K562 (cell line): ENCODE data around the gene NME4. TPM values are rescaled to one million over a fixed set of nuclear protein-coding genes. Genes with fewer than 3 reads are reported as not detected.

Experiments
- ATAC-seq: fragments of 200-7000 bp; cut with Tn5 transposase; 3 replicates; pipeline ENCODE4 v1.9.1; 2020; ENCODE audit warnings: moderate library complexity
- BruUV-seq: library from RNA; stranded (reverse); fragments of 400-500 nt; replicated peaks from 2 replicates; lab custom pipeline; 2021; lab: Mats Ljungman, UMichigan
- CTCF ChIA-PET: fragments of 300-600 bp; formaldehyde crosslinking; extraction: SDS; loops from one replicate; lab custom pipeline; 2021; ENCODE audit warnings: low intra/inter-chr PET ratio; lab: Yijun Ruan, JAX
- POLR2A ChIA-PET: fragments of 300-600, 350-650 bp; sonication (Branson Sonifier 250); formaldehyde crosslinking; extraction: SDS; loops from one replicate; lab custom pipeline; 2021; ENCODE audit warnings: antibody characterized with exemption, inconsistent platforms; lab: Yijun Ruan, JAX
- DNase-seq, 4 experiments: peaks; one replicate each; pipeline versions ENCODE4 v3.0.0 to v3.0.0-alpha.2; 2011 to 2018; ENCODE audit warnings: low spot score in 3 of 4, mixed read lengths in 3 of 4; ENCODE audit errors: extremely low read depth in 1 of 4
- FAIRE-seq: peaks from 2 replicates; lab custom pipeline; 2011; peaks lifted over from hg19 to GRCh38; lab: Jason Lieb, UNC
- H2AFZ ChIP-seq: 2 replicates; pipeline ENCODE4 v1.6.0; 2011; ENCODE audit warnings: low read depth, low read length, control low read depth, inconsistent platforms
- H3K27ac ChIP-seq: fragments of 200-600 bp; 3 replicates; pipeline ENCODE4 v1.8.0; 2011; ENCODE audit warnings: low read depth, mild to moderate bottlenecking, control low read depth, inconsistent platforms, low read length, moderate library complexity, mixed read lengths; ENCODE audit errors: extremely low read depth
- H3K27me3 ChIP-seq, 2 experiments: fragments of 300-600 bp in 1 of 2; 2 replicates in 1 of 2; 3 replicates in 1 of 2; pipeline versions ENCODE4 v1.6.0 to v1.8.0; 2011; ENCODE audit warnings: inconsistent platforms in 2 of 2, low read length in 2 of 2, mild to moderate bottlenecking in 1 of 2, mixed read lengths in 1 of 2, moderate library complexity in 1 of 2; ENCODE audit not compliant: control insufficient read depth in 2 of 2, insufficient read depth in 2 of 2
- H3K36me3 ChIP-seq: fragments of 300-600 bp; 3 replicates; pipeline ENCODE4 v1.8.0; 2011; ENCODE audit warnings: mild to moderate bottlenecking, low read length, inconsistent platforms; ENCODE audit not compliant: control insufficient read depth, insufficient read depth
- H3K4me1 ChIP-seq, 2 experiments: fragments of 200-600 bp in 1 of 2; replicated peaks in 1 of 2; 2 replicates in 1 of 2; 3 replicates in 1 of 2; pipeline versions ENCODE4 v1.5.1 to v1.8.0; 2011; ENCODE audit warnings: inconsistent platforms in 2 of 2, low read length in 2 of 2, mild to moderate bottlenecking in 1 of 2, mixed read lengths in 1 of 2, moderate library complexity in 1 of 2; ENCODE audit not compliant: control insufficient read depth in 2 of 2, insufficient read depth in 2 of 2
- H3K4me2 ChIP-seq: 2 replicates; pipeline ENCODE4 v1.6.1; 2011; ENCODE audit warnings: low read length, control low read depth, inconsistent platforms, mixed read lengths; ENCODE audit not compliant: insufficient read depth
- H3K4me3 ChIP-seq: fragments of 200-600 bp; sonication (generic), shearing (Covaris generic); 2 replicates; pipeline ENCODE4 v1.5.1; 2016; ENCODE audit warnings: control low read depth, inconsistent platforms
- H3K79me2 ChIP-seq: fragments of 200-600 bp; 3 replicates; pipeline ENCODE4 v1.8.0; 2011; ENCODE audit warnings: low read length, inconsistent platforms; ENCODE audit not compliant: control insufficient read depth, insufficient read depth
- H3K9ac ChIP-seq, 2 experiments: 2 replicates each; pipeline versions ENCODE4 v1.6.0 to v1.6.1; 2011; ENCODE audit warnings: low read depth in 2 of 2, low read length in 2 of 2, control low read depth in 1 of 2, inconsistent platforms in 1 of 2, mild to moderate bottlenecking in 1 of 2, mixed read lengths in 1 of 2; ENCODE audit not compliant: insufficient read depth in 1 of 2
- H3K9me1 ChIP-seq: one replicate; pipeline ENCODE4 v1.6.0; 2011; ENCODE audit warnings: inconsistent platforms, mild to moderate bottlenecking, low read length, moderate library complexity; ENCODE audit not compliant: control insufficient read depth, insufficient read depth
- H3K9me3 ChIP-seq: replicated peaks from 2 replicates; pipeline ENCODE4 v1.5.1; 2011; ENCODE audit warnings: low read depth, low read length, inconsistent platforms; ENCODE audit not compliant: control insufficient read depth, insufficient read depth
- H4K20me1 ChIP-seq: replicated peaks from 2 replicates; pipeline ENCODE4 v1.6.1; 2011; ENCODE audit warnings: low read length, inconsistent platforms, mixed read lengths; ENCODE audit not compliant: control insufficient read depth, insufficient read depth
- CBX8 ChIP-seq: fragments of 200-600 bp; sonication (generic); IDR thresholded peaks from 2 replicates; pipeline ENCODE4 v1.6.1; 2012; ENCODE audit warnings: borderline replicate concordance, mixed run types, low read depth, mild to moderate bottlenecking, moderate library complexity, mixed read lengths, low read length, control low read depth, inconsistent platforms; ENCODE audit not compliant: poor library complexity, severe bottlenecking; ENCODE audit errors: extremely low read depth
- CCNT2 ChIP-seq: IDR thresholded peaks from 2 replicates; pipeline ENCODE4 v1.6.1; 2011; ENCODE audit warnings: borderline replicate concordance, low read depth, mild to moderate bottlenecking, moderate library complexity, mixed read lengths, low read length; ENCODE audit not compliant: insufficient read length; ENCODE audit errors: extremely low read depth
- HSF4 ChIP-seq: fragments of 250-450 bp; sonication (Bioruptor Pico); IDR thresholded peaks from 2 replicates; pipeline ENCODE4 v2.1.2; 2022; ENCODE audit warnings: mild to moderate bottlenecking, moderate library complexity, borderline replicate concordance
- MTF1 ChIP-seq: fragments of 250-450 bp; sonication (Bioruptor Pico); IDR thresholded peaks from 2 replicates; pipeline ENCODE4 v1.9.0; 2021; ENCODE audit warnings: moderate library complexity, mild to moderate bottlenecking, inconsistent platforms, borderline replicate concordance
- PTTG1 ChIP-seq: fragments of 450-650 bp; IDR thresholded peaks from 2 replicates; pipeline ENCODE4 v1.6.1; 2016; ENCODE audit warnings: low read depth, mild to moderate bottlenecking, missing genetic modification characterization, missing compliant biosample characterization
- ZC3H4 ChIP-seq: sonication (generic); formaldehyde crosslinking; IDR thresholded peaks from 2 replicates; pipeline ENCODE4 v1.9.0; 2021; ENCODE audit warnings: missing genetic modification reagents, borderline replicate concordance
- ZNF263 ChIP-seq: sonication (generic); formaldehyde crosslinking; IDR thresholded peaks from 2 replicates; pipeline ENCODE4 v1.8.0; 2022; ENCODE audit warnings: mild to moderate bottlenecking, missing genetic modification reagents, borderline replicate concordance
- ZNF583 ChIP-seq: fragments of 250-450 bp; sonication (Bioruptor Pico); IDR thresholded peaks from 2 replicates; pipeline ENCODE4 v1.4.0; 2020
- WGBS: fragments of 100-300 bp; shearing (Covaris generic); methylation state at CpG from one replicate; pipeline ENCODE4 v1.1.6; 2016; ENCODE audit warnings: low coverage, mixed read lengths; ENCODE audit not compliant: insufficient coverage; ENCODE audit errors: missing lambda C conversion rate; 5-methylcytosine and 5-hydroxymethylcytosine counted together
- in situ Hi-C: fragments of 300-500 bp; cut with MboI; formaldehyde crosslinking; loops from 4 replicates; pipeline ENCODE4 v1.15.0; 2018; ENCODE audit warnings: inconsistent platforms, mixed read lengths
- intact Hi-C: fragments of 100-400 bp; cut with micrococcal nuclease; formaldehyde crosslinking; loops from 2 replicates; pipeline ENCODE4 v1.14.2; 2022
- polyA plus RNA-seq, 8 experiments: library from polyadenylated mRNA; depleted of rRNA in 4 of 8; stranded (reverse) in 5 of 8; unstranded in 3 of 8; fragments of >200 nt; fragmentation: Nextera tagmentation in 2 of 8; fragmentation: Illumina TruSeq in 1 of 8; extraction: Ambion mirVana in 2 of 8; extraction: Trizol in 1 of 8; gene quantifications; 2 replicates each; pipeline versions ENCODE4 v1.2.1 to v1.2.3, GENCODE V29; 2011 to 2014; ENCODE audit warnings: inconsistent platforms in 1 of 8, missing spikeins in 1 of 8
- total RNA-seq, 7 experiments: library from RNA; depleted of rRNA in 6 of 7; stranded (reverse); fragments of >200 nt in 6 of 7; fragmentation: Illumina TruSeq in 2 of 7; extraction: Trizol in 2 of 7; gene quantifications; 2 replicates each; pipeline versions ENCODE4 v1.2.1 to v1.2.3, GENCODE V29; 2011 to 2021; ENCODE audit warnings: low replicate concordance in 1 of 7
- TF ChIP-seq, protein P1 (sequence below): fragments of 200-600 bp; sonication (generic); IDR thresholded peaks from one replicate; pipeline ENCODE4 v1.6.1; 2012; ENCODE audit warnings: mild to moderate bottlenecking, low read depth, low read length, inconsistent platforms

The NME4 gene
- total and polyA plus RNA-seq, 9 of the 15 experiments (the other 6 are each of a cell fraction or from before 2014, with no cell fraction given), result 15.4 to 264 (median 139) TPM

DNA sequence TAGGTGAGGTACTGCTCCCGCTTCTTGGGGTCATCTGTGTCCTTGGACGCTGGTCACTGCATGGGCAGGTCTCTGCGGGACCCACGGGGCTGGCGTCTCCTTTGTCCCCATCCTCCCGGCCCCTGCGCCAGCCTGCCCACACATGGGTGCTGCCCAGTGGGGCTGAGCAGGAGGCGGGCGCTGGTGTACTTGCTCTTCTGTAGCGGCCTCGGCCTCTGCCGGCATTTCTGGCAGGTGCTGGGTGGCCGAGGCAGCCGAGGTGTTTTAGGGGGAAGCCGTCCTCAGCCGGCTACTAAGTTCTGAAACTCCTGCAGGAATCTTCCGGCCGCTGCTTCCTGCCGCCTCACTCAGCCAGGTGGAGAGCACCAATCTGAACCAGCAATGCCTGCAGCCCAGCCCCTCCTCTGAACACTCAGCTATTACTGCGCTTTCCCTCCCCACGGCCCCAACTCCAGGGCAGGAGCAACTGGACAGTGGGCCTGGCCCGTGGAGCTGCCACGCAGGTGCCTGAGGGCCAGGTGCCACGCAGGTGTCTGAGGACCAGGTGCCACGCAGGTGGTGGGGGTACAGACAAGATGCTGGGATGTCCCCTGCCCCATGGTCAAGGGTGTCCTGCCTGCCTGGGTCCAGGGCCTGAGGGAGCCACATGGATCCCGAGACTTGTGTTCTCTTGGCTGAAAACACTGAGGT lies 14.7 kb downstream of the NME4 start:
- Histone ChIP-seq H3K9me3 (no peaks in the 10 kb centered on the region), H3K27ac (no peak overlapping the region), H3K9ac (peak overlapping the region in 1 of 2 experiments; percentile 45; a peak in 1 of 4 replicates), H4K20me1 (no peaks in the 10 kb centered on the region), H3K79me2 (no peaks in the 10 kb centered on the region), H3K9me1 (no peaks in the 10 kb centered on the region), H3K36me3 (peaks cover 8% of the 10 kb centered on the region; the same call in 1 of the 3 replicates), H2AFZ (no peak overlapping the region), H3K4me2 (no peak overlapping the region), H3K27me3 (no peaks in the 10 kb centered on the region), H3K4me1 (peaks cover 0 to 41% of the 10 kb centered on the region in 2 experiments; a peak in 2 of 5 replicates), H3K4me3 (no peak overlapping the region)
- TSS peak; percentile 61 for BruUV-seq
- intact Hi-C loops (no loop called here), in situ Hi-C loops (no loop called here)
- ATAC-seq (no peak), FAIRE-seq (no peak), DNase-seq (peak in 1 of 4 experiments; percentile 4)
- ChIA-PET POLR2A (interaction anchor here (0.7 to 1.1 kb wide), 3 partner anchors 9 to 101 kb away, joined by 3 to 4 read pairs (median 3); no protein-coding TSS in a partner anchor), CTCF (no interaction called here)
- 86% methylated on average over 17 of the region's 26 CpGs for WGBS
- TF ChIP-seq MTF1, result no peak
- TF ChIP-seq ZNF263 (CRISPR knock-in tag), result 0 out of 2 replicates have a peak, but pooled peaks have one; percentile 27
- TF ChIP-seq, protein P1, sequence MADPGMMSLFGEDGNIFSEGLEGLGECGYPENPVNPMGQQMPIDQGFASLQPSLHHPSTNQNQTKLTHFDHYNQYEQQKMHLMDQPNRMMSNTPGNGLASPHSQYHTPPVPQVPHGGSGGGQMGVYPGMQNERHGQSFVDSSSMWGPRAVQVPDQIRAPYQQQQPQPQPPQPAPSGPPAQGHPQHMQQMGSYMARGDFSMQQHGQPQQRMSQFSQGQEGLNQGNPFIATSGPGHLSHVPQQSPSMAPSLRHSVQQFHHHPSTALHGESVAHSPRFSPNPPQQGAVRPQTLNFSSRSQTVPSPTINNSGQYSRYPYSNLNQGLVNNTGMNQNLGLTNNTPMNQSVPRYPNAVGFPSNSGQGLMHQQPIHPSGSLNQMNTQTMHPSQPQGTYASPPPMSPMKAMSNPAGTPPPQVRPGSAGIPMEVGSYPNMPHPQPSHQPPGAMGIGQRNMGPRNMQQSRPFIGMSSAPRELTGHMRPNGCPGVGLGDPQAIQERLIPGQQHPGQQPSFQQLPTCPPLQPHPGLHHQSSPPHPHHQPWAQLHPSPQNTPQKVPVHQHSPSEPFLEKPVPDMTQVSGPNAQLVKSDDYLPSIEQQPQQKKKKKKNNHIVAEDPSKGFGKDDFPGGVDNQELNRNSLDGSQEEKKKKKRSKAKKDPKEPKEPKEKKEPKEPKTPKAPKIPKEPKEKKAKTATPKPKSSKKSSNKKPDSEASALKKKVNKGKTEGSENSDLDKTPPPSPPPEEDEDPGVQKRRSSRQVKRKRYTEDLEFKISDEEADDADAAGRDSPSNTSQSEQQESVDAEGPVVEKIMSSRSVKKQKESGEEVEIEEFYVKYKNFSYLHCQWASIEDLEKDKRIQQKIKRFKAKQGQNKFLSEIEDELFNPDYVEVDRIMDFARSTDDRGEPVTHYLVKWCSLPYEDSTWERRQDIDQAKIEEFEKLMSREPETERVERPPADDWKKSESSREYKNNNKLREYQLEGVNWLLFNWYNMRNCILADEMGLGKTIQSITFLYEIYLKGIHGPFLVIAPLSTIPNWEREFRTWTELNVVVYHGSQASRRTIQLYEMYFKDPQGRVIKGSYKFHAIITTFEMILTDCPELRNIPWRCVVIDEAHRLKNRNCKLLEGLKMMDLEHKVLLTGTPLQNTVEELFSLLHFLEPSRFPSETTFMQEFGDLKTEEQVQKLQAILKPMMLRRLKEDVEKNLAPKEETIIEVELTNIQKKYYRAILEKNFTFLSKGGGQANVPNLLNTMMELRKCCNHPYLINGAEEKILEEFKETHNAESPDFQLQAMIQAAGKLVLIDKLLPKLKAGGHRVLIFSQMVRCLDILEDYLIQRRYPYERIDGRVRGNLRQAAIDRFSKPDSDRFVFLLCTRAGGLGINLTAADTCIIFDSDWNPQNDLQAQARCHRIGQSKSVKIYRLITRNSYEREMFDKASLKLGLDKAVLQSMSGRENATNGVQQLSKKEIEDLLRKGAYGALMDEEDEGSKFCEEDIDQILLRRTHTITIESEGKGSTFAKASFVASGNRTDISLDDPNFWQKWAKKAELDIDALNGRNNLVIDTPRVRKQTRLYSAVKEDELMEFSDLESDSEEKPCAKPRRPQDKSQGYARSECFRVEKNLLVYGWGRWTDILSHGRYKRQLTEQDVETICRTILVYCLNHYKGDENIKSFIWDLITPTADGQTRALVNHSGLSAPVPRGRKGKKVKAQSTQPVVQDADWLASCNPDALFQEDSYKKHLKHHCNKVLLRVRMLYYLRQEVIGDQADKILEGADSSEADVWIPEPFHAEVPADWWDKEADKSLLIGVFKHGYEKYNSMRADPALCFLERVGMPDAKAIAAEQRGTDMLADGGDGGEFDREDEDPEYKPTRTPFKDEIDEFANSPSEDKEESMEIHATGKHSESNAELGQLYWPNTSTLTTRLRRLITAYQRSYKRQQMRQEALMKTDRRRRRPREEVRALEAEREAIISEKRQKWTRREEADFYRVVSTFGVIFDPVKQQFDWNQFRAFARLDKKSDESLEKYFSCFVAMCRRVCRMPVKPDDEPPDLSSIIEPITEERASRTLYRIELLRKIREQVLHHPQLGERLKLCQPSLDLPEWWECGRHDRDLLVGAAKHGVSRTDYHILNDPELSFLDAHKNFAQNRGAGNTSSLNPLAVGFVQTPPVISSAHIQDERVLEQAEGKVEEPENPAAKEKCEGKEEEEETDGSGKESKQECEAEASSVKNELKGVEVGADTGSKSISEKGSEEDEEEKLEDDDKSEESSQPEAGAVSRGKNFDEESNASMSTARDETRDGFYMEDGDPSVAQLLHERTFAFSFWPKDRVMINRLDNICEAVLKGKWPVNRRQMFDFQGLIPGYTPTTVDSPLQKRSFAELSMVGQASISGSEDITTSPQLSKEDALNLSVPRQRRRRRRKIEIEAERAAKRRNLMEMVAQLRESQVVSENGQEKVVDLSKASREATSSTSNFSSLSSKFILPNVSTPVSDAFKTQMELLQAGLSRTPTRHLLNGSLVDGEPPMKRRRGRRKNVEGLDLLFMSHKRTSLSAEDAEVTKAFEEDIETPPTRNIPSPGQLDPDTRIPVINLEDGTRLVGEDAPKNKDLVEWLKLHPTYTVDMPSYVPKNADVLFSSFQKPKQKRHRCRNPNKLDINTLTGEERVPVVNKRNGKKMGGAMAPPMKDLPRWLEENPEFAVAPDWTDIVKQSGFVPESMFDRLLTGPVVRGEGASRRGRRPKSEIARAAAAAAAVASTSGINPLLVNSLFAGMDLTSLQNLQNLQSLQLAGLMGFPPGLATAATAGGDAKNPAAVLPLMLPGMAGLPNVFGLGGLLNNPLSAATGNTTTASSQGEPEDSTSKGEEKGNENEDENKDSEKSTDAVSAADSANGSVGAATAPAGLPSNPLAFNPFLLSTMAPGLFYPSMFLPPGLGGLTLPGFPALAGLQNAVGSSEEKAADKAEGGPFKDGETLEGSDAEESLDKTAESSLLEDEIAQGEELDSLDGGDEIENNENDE, result no peak
- no peak for TF ChIP-seq ZNF583
- TF ChIP-seq CBX8, result no peak
- no peak for TF ChIP-seq HSF4 (CRISPR knock-in tag)
- TF ChIP-seq PTTG1 (tag), result no peak
- TF ChIP-seq ZC3H4 (CRISPR knock-in tag), result no peak
- TF ChIP-seq CCNT2, result no peak
